Ectodermal cell (in vitro differentiated cells): ENCODE results near the gene CMKLR1.

Experiments used
- H3K27ac ChIP-seq: 2 replicates; pipeline ENCODE4 v1.7.0; 2013; ENCODE audit warnings: mild to moderate bottlenecking, low read depth, low read length; ENCODE audit not compliant: insufficient read depth, poor library complexity, severe bottlenecking
- H3K27me3 ChIP-seq: 2 replicates; pipeline ENCODE4 v1.7.0; 2013; ENCODE audit warnings: mild to moderate bottlenecking, low read length; ENCODE audit not compliant: insufficient read depth, control insufficient read depth, poor library complexity, severe bottlenecking
- H3K36me3 ChIP-seq: one replicate; pipeline ENCODE4 v1.7.0; 2013; ENCODE audit warnings: low read length; ENCODE audit not compliant: control insufficient read depth, insufficient read depth
- H3K4me1 ChIP-seq: one replicate; pipeline ENCODE4 v1.7.0; 2013; ENCODE audit warnings: low read length; ENCODE audit not compliant: control insufficient read depth, insufficient read depth
- H3K4me3 ChIP-seq: 2 replicates; pipeline ENCODE4 v1.7.0; 2013; ENCODE audit warnings: low read depth, low read length, control low read depth; ENCODE audit not compliant: insufficient read depth
- H3K9me3 ChIP-seq: 2 replicates; pipeline ENCODE4 v1.7.0; 2013; ENCODE audit warnings: mild to moderate bottlenecking, low read length, moderate library complexity; ENCODE audit not compliant: control insufficient read depth
- WGBS, 2 experiments: methylation state at CpG; one replicate each; pipeline ENCODE4 v1.1.7; 2013; ENCODE audit warnings: missing lambda C conversion rate in 2 of 2; 5-methylcytosine and 5-hydroxymethylcytosine counted together

Gene CMKLR1

DNA sequence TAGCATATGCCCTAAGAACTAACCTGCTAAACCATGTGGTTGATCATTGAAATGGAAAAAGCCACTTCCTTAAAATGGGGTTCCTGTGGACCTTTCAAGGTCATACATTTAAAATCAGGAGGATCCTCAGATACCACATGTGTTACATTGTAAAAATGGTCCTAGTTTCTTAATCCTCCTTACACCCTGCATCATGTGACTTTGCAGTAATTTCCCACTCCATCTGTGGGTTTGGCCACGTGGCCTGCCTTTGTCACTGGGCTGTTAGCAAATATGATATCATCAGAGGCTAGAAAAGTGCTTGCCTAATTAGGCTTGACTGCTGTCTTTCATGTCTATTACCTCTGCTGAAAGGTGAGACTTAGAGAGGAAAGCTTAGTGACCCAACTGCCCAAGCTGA lies 70.7 kb downstream of the CMKLR1 start:
- no peaks in the 10 kb centered on the region for H3K36me3 ChIP-seq
- H3K27ac ChIP-seq = no peak overlapping the region
- H3K4me3 ChIP-seq = no peak overlapping the region
- no peaks in the 10 kb centered on the region for H3K9me3 ChIP-seq
- H3K4me1 ChIP-seq = peaks cover 7% of the 10 kb centered on the region
- WGBS, 2 experiments = 78 to 90% methylated on average over 1 of the region's 1 CpG
- no peaks in the 10 kb centered on the region for H3K27me3 ChIP-seq

- H3K27ac ChIP-seq = no peak overlapping the region
- no peaks in the 10 kb centered on the region for H3K27me3 ChIP-seq
- no peaks in the 10 kb centered on the region for H3K36me3 ChIP-seq
- H3K4me1 ChIP-seq = no peaks in the 10 kb centered on the region
- H3K9me3 ChIP-seq = no peaks in the 10 kb centered on the region
- no peak overlapping the region for H3K4me3 ChIP-seq
- 90% methylated on average over 4 of the region's 4 CpGs for WGBS, 2 experiments
Measured at GRCh38 chr12:108267450-108267849, 71.7 kb downstream of the CMKLR1 start.

DNA sequence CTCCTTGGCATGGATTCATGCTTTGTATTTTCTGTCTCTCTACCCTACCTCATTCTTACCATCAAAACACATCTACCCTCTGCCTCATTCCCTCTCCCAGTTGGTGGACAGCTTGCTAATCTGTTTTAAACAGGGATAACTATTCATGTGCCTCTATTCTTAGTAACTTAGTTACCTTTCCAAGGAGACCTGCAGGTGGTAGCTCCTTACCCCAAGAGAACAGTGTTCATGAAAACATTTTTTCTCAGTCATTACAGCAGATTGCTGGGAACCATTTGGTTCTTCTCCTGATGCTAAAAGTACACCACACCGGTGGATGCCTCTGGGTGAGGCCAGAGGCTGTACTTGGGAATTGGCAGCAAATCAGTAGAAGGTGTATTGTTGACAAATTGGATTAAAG lies 73.0 kb downstream of the CMKLR1 start:
- no peaks in the 10 kb centered on the region for H3K36me3 ChIP-seq
- H3K9me3 ChIP-seq = peaks cover 2% of the 10 kb centered on the region
- no peak overlapping the region for H3K4me3 ChIP-seq
- no peaks in the 10 kb centered on the region for H3K27me3 ChIP-seq
- no peak overlapping the region for H3K27ac ChIP-seq
- H3K4me1 ChIP-seq = no peaks in the 10 kb centered on the region
- WGBS, 2 experiments = 92 to 95% methylated on average over 1 of the region's 1 CpG

DNA sequence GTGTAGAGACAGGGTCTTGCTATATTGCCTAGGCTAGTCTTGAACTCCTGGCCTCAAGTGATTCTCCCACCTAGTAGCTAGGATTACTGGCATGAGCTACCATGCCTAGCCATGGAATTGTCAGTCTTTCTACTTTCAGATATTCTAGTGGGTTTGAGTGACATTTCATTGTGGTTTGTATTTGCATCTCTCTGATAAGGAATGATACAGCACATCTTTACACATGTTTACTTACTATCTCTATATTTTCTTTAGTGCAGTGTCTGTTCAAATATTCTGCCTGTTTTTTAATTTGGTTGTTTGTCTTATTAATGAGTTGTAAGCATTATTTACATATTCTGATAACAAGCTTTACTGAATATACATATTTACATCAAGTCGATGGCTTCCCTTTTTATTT lies 73.6 kb downstream of the CMKLR1 start:
- no peaks in the 10 kb centered on the region for H3K4me1 ChIP-seq
- WGBS, 2 experiments = 83% methylated on average over 1 of the region's 1 CpG; no CpG with 5 or more reads in 1 of the 2 experiments
- peaks cover 3% of the 10 kb centered on the region for H3K9me3 ChIP-seq
- H3K4me3 ChIP-seq = no peak overlapping the region
- H3K36me3 ChIP-seq = no peaks in the 10 kb centered on the region
- H3K27ac ChIP-seq = no peak overlapping the region
- no peaks in the 10 kb centered on the region for H3K27me3 ChIP-seq

DNA sequence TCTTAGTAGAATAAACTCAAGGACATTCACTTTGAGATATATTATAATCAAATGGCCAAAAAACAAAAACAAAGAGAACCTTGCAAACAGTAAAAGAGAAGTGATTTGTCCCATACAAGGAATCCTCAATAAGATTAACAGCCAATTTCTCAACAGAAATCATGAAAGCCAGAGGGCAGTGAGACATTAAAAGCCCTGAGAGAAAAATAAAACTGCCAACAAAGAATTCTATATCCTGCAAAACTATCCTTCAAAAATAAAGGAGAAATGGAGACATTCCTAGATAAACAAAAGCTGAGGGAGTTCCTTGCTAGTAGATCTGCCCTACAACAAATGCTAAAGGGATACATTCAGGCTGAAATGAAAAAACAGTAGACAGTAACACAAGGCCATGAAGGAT lies 78.1 kb downstream of the CMKLR1 start:
- no peak overlapping the region for H3K4me3 ChIP-seq
- H3K27ac ChIP-seq = no peak overlapping the region
- H3K9me3 ChIP-seq = peaks cover 3% of the 10 kb centered on the region
- H3K27me3 ChIP-seq = no peaks in the 10 kb centered on the region
- H3K36me3 ChIP-seq = no peaks in the 10 kb centered on the region
- H3K4me1 ChIP-seq = no peaks in the 10 kb centered on the region

DNA sequence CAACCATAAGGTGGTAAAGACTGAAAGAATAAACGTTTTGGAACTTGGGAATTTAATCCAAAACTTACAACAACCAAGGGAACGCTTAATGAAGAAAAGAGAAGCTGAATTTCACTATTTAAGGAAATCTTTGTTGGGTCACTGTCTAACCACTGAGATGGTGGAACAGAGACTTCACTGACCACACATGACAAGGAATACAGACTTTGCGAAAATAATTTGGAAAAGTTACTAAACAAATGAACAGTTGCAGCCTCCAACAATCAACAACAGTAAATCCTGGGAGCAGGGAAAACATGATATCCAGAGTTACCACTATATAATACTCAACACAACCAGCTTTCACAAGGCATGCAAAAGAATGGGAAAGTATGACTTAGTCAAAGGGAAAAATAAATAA lies 79.1 kb downstream of the CMKLR1 start:
- H3K36me3 ChIP-seq = no peaks in the 10 kb centered on the region
- no peak overlapping the region for H3K4me3 ChIP-seq
- H3K9me3 ChIP-seq = peaks cover 3% of the 10 kb centered on the region
- no peak overlapping the region for H3K27ac ChIP-seq
- peaks cover 4% of the 10 kb centered on the region for H3K4me1 ChIP-seq
- WGBS, 2 experiments = 81 to 87% methylated on average over 2 to 3 of the region's 3 CpGs
- H3K27me3 ChIP-seq = no peaks in the 10 kb centered on the region

DNA sequence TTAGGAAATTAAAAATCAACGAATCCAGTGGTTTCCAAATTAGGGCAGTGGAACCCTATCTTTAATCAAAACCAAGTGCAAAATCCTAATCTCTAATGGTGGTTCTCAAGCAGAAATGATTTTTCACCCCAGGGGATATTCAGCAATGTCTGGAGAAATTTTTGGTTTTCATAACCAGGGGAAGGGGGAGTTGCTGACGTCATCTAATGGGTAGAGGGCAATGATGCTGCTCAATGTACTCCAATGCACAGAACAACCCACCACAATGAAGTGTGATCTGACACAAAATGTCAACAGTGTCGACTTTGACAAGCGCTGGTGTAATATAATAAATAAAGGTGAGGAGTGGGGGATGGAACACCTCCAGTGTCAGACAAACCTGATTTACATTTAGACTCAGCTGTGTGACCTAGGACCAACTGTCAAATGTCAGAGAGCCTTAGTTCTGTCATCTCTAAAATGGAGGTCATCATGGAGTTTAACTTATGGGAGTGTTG lies 81.5 kb downstream of the CMKLR1 start:
- 94 to 95% methylated on average over 4 of the region's 4 CpGs for WGBS, 2 experiments
- H3K4me3 ChIP-seq = no peak overlapping the region
- H3K27ac ChIP-seq = no peak overlapping the region

DNA sequence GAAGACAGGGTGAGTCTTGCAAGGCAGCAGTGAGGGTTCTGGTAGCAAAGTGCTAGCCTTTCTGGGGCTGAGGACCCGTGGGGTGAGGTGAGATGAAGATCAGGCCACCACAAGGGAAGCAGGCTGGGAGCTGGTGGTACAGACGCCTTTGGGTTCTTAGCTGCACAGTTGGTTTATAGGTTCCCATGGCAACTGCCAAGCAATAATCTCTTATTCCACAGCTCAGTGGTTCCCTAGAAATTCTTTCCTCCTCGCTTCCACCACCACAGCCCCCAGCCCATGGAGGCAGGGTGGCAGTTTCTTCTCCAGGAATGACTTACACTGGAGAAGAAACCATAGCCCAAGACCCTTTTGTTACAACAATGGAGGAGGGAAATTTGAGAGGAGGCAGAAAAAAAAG lies 82.1 kb downstream of the CMKLR1 start:
- Histone ChIP-seq H3K27ac (no peak overlapping the region), H3K4me3 (no peak overlapping the region)
- WGBS, 2 experiments = 90 to 95% methylated on average over 3 of the region's 3 CpGs

More for the DNA sequence above, 81.5 kb downstream of the CMKLR1 start:
- Histone ChIP-seq H3K9me3 (peaks cover 3% of the 10 kb centered on the region), H3K4me1 (peaks cover 26% of the 10 kb centered on the region), H3K36me3 (no peaks in the 10 kb centered on the region), H3K27me3 (no peaks in the 10 kb centered on the region)

DNA sequence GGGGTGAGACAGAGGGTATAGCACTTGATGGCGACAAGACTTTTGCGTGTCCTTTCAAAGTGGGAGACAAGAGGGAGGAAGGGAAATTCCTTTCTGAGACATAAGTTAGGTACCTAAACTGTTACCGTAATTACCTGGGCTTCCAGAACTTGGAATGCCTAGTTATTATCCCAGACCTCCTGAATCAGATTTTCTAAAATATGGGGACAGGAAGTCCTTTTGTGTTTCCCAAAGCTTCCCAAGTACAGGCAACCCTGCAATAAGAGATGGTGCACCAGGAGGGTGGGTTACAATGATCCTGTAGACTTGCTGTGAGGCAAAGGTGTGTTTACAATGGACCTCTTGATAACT lies 83.9 kb downstream of the CMKLR1 start:
- no peaks in the 10 kb centered on the region for H3K36me3 ChIP-seq
- H3K4me3 ChIP-seq = no peak overlapping the region
- 91 to 93% methylated on average over 3 of the region's 3 CpGs for WGBS, 2 experiments
- H3K27me3 ChIP-seq = no peaks in the 10 kb centered on the region
- no peaks in the 10 kb centered on the region for H3K9me3 ChIP-seq
- no peak overlapping the region for H3K27ac ChIP-seq
- H3K4me1 ChIP-seq = peaks cover 36% of the 10 kb centered on the region

More for the DNA sequence above, 82.1 kb downstream of the CMKLR1 start:
- Histone ChIP-seq H3K36me3 (no peaks in the 10 kb centered on the region), H3K9me3 (peaks cover 3% of the 10 kb centered on the region), H3K27me3 (no peaks in the 10 kb centered on the region), H3K4me1 (peaks cover 31% of the 10 kb centered on the region)

DNA sequence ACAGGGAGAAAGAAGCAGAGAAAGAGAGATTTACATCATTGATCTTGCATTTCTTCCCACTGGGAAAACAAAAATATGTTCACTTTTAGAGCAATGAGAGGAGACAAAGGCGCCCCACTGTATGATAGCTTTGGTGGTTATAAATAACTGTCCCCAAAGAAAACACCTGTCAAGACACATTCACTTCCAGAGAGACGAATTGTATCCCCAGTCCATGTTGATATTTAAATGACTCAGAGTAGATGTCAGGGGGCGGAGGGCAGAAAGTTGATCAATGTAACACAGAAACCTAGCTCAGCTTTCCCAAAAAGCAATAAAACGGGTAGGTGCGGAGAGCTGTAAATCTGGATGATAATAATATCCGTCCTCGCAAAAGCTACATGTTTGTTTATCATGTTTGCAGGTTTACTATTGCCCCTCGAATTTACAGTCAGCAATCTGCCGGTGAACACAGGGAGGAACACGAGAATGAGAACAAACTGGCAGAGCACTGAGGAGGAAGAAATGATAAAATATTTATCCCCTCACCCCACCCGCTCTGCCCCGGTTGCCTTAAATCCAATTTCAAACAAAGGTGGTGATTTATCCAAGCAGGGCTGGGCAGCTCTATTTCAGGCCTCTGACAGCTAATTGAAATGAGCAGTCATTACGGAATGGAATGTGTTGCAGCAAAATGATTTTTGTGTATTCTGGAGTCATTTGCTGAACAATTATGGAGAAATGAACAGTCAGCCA lies 84.4 kb downstream of the CMKLR1 start:
- Histone ChIP-seq H3K27ac (no peak overlapping the region), H3K4me3 (no peak overlapping the region), H3K4me1 (peaks cover 36% of the 10 kb centered on the region), H3K9me3 (no peaks in the 10 kb centered on the region), H3K27me3 (no peaks in the 10 kb centered on the region), H3K36me3 (no peaks in the 10 kb centered on the region)
- WGBS, 2 experiments = 87 to 89% methylated on average over 12 of the region's 13 CpGs
